ENCODE data around the gene PCDHGC4. TPM values are rescaled to one million over a fixed set of nuclear protein-coding genes. Genes with fewer than 3 reads are reported as not detected.

PCDHGC4 gene
- total and polyA plus RNA-seq, 2 of the 8 experiments (the other 6 are each of a cell fraction or from before 2014, with no cell fraction given) = 2.1 to 2.4 TPM

DNA sequence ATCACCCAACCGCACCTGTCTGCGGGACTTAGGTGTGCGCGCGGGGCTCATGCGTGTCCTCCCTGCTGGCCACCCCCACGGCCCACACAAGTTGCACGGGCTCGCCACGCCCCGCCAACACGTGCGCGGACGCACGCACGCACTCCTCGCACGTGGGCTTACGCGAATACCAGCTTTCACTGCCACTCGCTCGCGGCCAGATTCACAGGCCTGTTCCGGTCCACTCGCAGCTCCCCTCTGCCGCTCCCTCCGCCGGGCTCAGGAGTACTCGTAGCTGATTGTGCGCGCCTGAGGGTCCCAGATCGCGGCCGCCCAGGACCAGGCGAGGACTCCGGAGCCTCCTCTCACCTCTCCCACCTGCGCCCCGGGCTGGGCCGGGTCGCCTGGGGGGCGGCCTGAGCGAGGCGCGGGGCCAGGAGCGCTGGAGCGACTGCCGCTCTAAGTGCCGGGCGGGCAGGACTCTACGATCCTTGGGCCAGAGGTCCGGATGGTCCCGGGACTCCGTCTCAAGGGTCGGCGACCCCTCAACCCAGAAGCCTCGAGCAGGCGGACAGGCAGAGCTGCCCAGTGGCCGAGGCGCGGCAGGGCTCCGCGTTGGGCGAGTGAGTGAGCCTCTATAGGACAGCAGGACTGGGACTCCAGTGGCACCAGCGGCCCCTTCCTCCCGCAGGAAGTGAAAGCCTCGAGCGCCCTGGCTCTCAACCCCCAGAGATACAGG lies 7.5 kb downstream of the PCDHGC4 start (continued):
- TF ChIP-seq, protein P1, sequence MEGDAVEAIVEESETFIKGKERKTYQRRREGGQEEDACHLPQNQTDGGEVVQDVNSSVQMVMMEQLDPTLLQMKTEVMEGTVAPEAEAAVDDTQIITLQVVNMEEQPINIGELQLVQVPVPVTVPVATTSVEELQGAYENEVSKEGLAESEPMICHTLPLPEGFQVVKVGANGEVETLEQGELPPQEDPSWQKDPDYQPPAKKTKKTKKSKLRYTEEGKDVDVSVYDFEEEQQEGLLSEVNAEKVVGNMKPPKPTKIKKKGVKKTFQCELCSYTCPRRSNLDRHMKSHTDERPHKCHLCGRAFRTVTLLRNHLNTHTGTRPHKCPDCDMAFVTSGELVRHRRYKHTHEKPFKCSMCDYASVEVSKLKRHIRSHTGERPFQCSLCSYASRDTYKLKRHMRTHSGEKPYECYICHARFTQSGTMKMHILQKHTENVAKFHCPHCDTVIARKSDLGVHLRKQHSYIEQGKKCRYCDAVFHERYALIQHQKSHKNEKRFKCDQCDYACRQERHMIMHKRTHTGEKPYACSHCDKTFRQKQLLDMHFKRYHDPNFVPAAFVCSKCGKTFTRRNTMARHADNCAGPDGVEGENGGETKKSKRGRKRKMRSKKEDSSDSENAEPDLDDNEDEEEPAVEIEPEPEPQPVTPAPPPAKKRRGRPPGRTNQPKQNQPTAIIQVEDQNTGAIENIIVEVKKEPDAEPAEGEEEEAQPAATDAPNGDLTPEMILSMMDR (IDR thresholded peaks at IDR 0.05; ENCODE audit: control extremely low read depth in 1 of 3, insufficient read depth in 1 of 3, low read depth in 1 of 3, low read length in 3 of 3) = no peak
- TF ChIP-seq CBX5 (IDR thresholded peaks at IDR 0.05; ENCODE audit: low read depth, low read length) = no peak
